Parathyroid adenoma (tissue), 2 donors: ENCODE measurements around the gene AKT3.

Experiments used
- H2AFZ ChIP-seq: fragments of 300-600 bp; sonication (generic); one replicate; pipeline ENCODE4 v1.7.0; 2017; ENCODE audit warnings: antibody characterized with exemption, mild to moderate bottlenecking
- H3K27ac ChIP-seq: fragments of 300-600 bp; sonication (generic); one replicate; pipeline ENCODE4 v1.7.0; 2017
- H3K27me3 ChIP-seq: fragments of 300-600 bp; sonication (generic); one replicate; pipeline ENCODE4 v1.7.0; 2017; ENCODE audit warnings: low read length; ENCODE audit not compliant: control insufficient read depth, insufficient read depth
- H3K36me3 ChIP-seq: fragments of 300-600 bp; sonication (generic); one replicate; pipeline ENCODE4 v1.7.0; 2017; ENCODE audit warnings: low read length; ENCODE audit not compliant: control insufficient read depth, insufficient read depth
- H3K4me1 ChIP-seq: fragments of 300-600 bp; sonication (generic); one replicate; pipeline ENCODE4 v1.7.0; 2017; ENCODE audit warnings: control low read depth
- H3K4me2 ChIP-seq: fragments of 300-600 bp; sonication (generic); one replicate; pipeline ENCODE4 v1.7.0; 2017; ENCODE audit warnings: low read length
- H3K4me3 ChIP-seq: fragments of 300-600 bp; sonication (generic); one replicate; pipeline ENCODE4 v1.7.0; 2017; ENCODE audit warnings: low read depth, low read length
- H3K79me2 ChIP-seq: fragments of 300-600 bp; sonication (generic); one replicate; pipeline ENCODE4 v1.7.0; 2017; ENCODE audit warnings: control low read depth
- H3K9ac ChIP-seq: fragments of 300-600 bp; sonication (generic); one replicate; pipeline ENCODE4 v1.7.0; 2017; ENCODE audit warnings: mild to moderate bottlenecking
- H3K9me3 ChIP-seq: fragments of 300-600 bp; sonication (generic); one replicate; pipeline ENCODE4 v1.7.0; 2017; ENCODE audit warnings: low read length; ENCODE audit not compliant: control insufficient read depth
- CTCF ChIP-seq: fragments of 300-600 bp; sonication (generic); IDR thresholded peaks from one replicate; pipeline ENCODE4 v1.7.0; 2017; ENCODE audit warnings: antibody characterized with exemption, mild to moderate bottlenecking
- donor health status: primary hyperparathyroidism.

AKT3 gene

GRCh38 chr1:243473227-243474135, 376.6 kb downstream of the AKT3 start:
- Histone ChIP-seq H3K9me3 (no peaks in the 10 kb centered on the region), H3K4me1 (no peaks in the 10 kb centered on the region), H3K27ac (no peak overlapping the region), H3K9ac (no peak overlapping the region), H3K79me2 (no peaks in the 10 kb centered on the region), H2AFZ (no peak overlapping the region), H3K27me3 (no peaks in the 10 kb centered on the region), H3K4me2 (no peak overlapping the region), H3K36me3 (no peaks in the 10 kb centered on the region), H3K4me3 (peak overlapping the region; percentile 38)
- no peak for TF ChIP-seq CTCF

- H3K36me3 ChIP-seq: no peaks in the 10 kb centered on the region
- H3K9ac ChIP-seq: no peak overlapping the region
- no peak overlapping the region for H3K4me3 ChIP-seq
- H3K4me1 ChIP-seq: no peaks in the 10 kb centered on the region
- H3K27me3 ChIP-seq: no peaks in the 10 kb centered on the region
- no peaks in the 10 kb centered on the region for H3K79me2 ChIP-seq
- no peak overlapping the region for H2AFZ ChIP-seq
- TF ChIP-seq CTCF: no peak
- H3K4me2 ChIP-seq: no peak overlapping the region
- no peak overlapping the region for H3K27ac ChIP-seq
- H3K9me3 ChIP-seq: no peaks in the 10 kb centered on the region
Measured at GRCh38 chr1:243471754-243472745, 378.0 kb downstream of the AKT3 start.

- Histone ChIP-seq H2AFZ (no peak overlapping the region), H3K4me1 (no peaks in the 10 kb centered on the region), H3K79me2 (no peaks in the 10 kb centered on the region), H3K9me3 (no peaks in the 10 kb centered on the region), H3K27ac (no peak overlapping the region), H3K4me2 (no peak overlapping the region), H3K9ac (no peak overlapping the region), H3K4me3 (no peak overlapping the region), H3K27me3 (no peaks in the 10 kb centered on the region), H3K36me3 (no peaks in the 10 kb centered on the region)
- TF ChIP-seq CTCF: no peak
Measured at GRCh38 chr1:243471026-243471685, 378.9 kb downstream of the AKT3 start.

DNA sequence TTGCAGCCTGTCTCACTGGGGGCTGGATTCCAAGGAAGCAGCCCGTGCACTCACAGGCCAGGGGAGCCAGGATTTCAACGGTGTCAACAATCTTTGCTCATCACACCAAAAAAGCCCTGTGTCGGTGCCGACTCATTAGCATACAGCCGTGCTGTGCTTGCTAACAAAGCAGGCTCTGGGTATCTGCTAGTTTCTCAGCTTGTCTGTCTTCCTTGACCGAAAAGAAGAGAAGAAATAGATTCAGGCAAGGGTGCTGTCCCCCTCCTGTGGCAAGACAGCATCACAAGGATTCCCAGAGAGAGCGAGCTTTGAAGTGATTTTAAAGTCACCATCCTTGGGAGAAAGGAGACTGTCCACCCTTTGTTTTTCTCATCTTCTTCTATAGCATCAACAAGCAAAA, 379.5 kb downstream of the AKT3 start:
- H3K36me3 ChIP-seq: no peaks in the 10 kb centered on the region
- no peaks in the 10 kb centered on the region for H3K9me3 ChIP-seq
- no peak overlapping the region for H3K9ac ChIP-seq
- H3K4me2 ChIP-seq: no peak overlapping the region
- H3K27ac ChIP-seq: no peak overlapping the region
- no peak for TF ChIP-seq CTCF
- H2AFZ ChIP-seq: no peak overlapping the region
- H3K79me2 ChIP-seq: no peaks in the 10 kb centered on the region
- H3K4me1 ChIP-seq: no peaks in the 10 kb centered on the region
- H3K27me3 ChIP-seq: no peaks in the 10 kb centered on the region
- no peak overlapping the region for H3K4me3 ChIP-seq
